CD4-positive, alpha-beta T cell (primary cell): ENCODE measurements around the gene PCID2. TPM values are rescaled to one million over a fixed set of nuclear protein-coding genes. Genes with fewer than 3 reads are reported as not detected.

Experiments used
- ATAC-seq: fragments of 200-7000 bp; cut with Tn5 transposase; one replicate; pipeline ENCODE4 v1.10.0; 2022; ENCODE audit warnings: mild to moderate bottlenecking; ENCODE audit not compliant: poor library complexity
- CTCF ChIA-PET: fragments of 350-600 bp; sonication (Branson Sonifier 250); formaldehyde crosslinking; loops from one replicate; lab custom pipeline; 2021; ENCODE audit warnings: antibody characterized with exemption, inconsistent platforms; lab: Charles Lee
- POLR2A ChIA-PET: fragments of 350-600 bp; sonication (Branson Sonifier 250); formaldehyde crosslinking; loops from one replicate; lab custom pipeline; 2021; ENCODE audit warnings: antibody characterized with exemption, inconsistent platforms; lab: Charles Lee
- DNase-seq, 14 experiments: peaks; one replicate each; pipeline ENCODE4 v3.0.0-alpha.2; 2013 to 2020; ENCODE audit warnings: mixed read lengths in 2 of 14
- H3K27ac ChIP-seq, 2 donors: one replicate each; pipeline versions ENCODE4 v1.5.1 to v1.7.0; 2013; ENCODE audit warnings: low read length in 2 of 2, low read depth in 1 of 2, mild to moderate bottlenecking in 1 of 2
- H3K27me3 ChIP-seq, 2 experiments: 1 replicate in 1 of 2; 2 replicates in 1 of 2; pipeline versions ENCODE4 v1.6.1 to v1.7.0; 2013; ENCODE audit warnings: low read length in 2 of 2, control low read depth in 1 of 2, mild to moderate bottlenecking in 1 of 2, moderate library complexity in 1 of 2; ENCODE audit not compliant: insufficient read depth in 2 of 2, control insufficient read depth in 1 of 2
- H3K36me3 ChIP-seq: one replicate; pipeline ENCODE4 v1.6.1; 2013; ENCODE audit warnings: low read length, control low read depth; ENCODE audit not compliant: insufficient read depth
- H3K4me1 ChIP-seq: one replicate; pipeline ENCODE4 v1.6.1; 2013; ENCODE audit warnings: low read length, control low read depth; ENCODE audit not compliant: insufficient read depth
- H3K4me3 ChIP-seq: one replicate; pipeline ENCODE4 v1.5.1; 2013; ENCODE audit warnings: mild to moderate bottlenecking, low read length, moderate library complexity
- H3K9me3 ChIP-seq, 2 experiments: 1 replicate in 1 of 2; 2 replicates in 1 of 2; pipeline versions ENCODE4 v1.6.1 to v1.7.0; 2013; ENCODE audit warnings: low read length in 2 of 2, mild to moderate bottlenecking in 2 of 2, control low read depth in 1 of 2, moderate library complexity in 1 of 2; ENCODE audit not compliant: control insufficient read depth in 1 of 2, insufficient read depth in 1 of 2
- H3K27ac Mint-ChIP-seq: one replicate; pipeline ENCODE4 v1.8.0; 2020; ENCODE audit warnings: mixed read lengths
- H3K27me3 Mint-ChIP-seq: one replicate; pipeline ENCODE4 v1.8.0; 2021; ENCODE audit warnings: mixed read lengths
- H3K36me3 Mint-ChIP-seq: one replicate; pipeline ENCODE4 v1.8.0; 2021; ENCODE audit warnings: low read depth, mixed read lengths
- H3K4me1 Mint-ChIP-seq: one replicate; pipeline ENCODE4 v1.8.0; 2021; ENCODE audit warnings: low read depth, mixed read lengths
- H3K4me3 Mint-ChIP-seq: one replicate; pipeline ENCODE4 v1.8.0; 2020; ENCODE audit warnings: mild to moderate bottlenecking, mixed read lengths
- H3K9me3 Mint-ChIP-seq: one replicate; pipeline ENCODE4 v1.8.0; 2020; ENCODE audit warnings: mixed read lengths
- CTCF ChIP-seq: fragments of 200-600 bp; IDR thresholded peaks from one replicate; pipeline ENCODE4 v1.8.0; 2022; ENCODE audit warnings: antibody characterized with exemption, mild to moderate bottlenecking
- intact Hi-C, 2 experiments: fragments of 100-400 bp; cut with DNase I in 1 of 2; cut with micrococcal nuclease in 1 of 2; formaldehyde crosslinking; loops; one replicate each; pipeline versions ENCODE4 v1.15.1 to v1.9.0; 2023 to 2025; cut with DNase I, micrococcal nuclease
- total RNA-seq, 174 experiments: library from RNA in 2 of 174; stranded (reverse) in 2 of 174; gene quantifications; one replicate each; pipeline ENCODE4 v1.2.3 and lab custom pipeline; 2021 to 2026

PCID2 gene
- total RNA-seq, 2 experiments from 2014 or later = 33.6 to 33.7 TPM

GRCh38 chr13:113168211-113168610, 40.3 kb downstream of the PCID2 start:
- intact Hi-C loops = no loop called here
- H3K27me3 ChIP-seq = no peaks in the 10 kb centered on the region
- H3K4me1 ChIP-seq = peaks cover 22% of the 10 kb centered on the region
- peaks cover 22% of the 10 kb centered on the region for H3K4me1 Mint-ChIP-seq
- H3K36me3 Mint-ChIP-seq = peaks cover 34% of the 10 kb centered on the region
- POLR2A ChIA-PET = interaction anchor here (1.2 kb wide), 1 partner anchor 12 kb away, joined by 4 read pairs; no protein-coding TSS in a partner anchor
- CTCF ChIA-PET = no interaction called here
- H3K9me3 ChIP-seq = peaks cover 0 to 7% of the 10 kb centered on the region in 2 experiments
- H3K4me3 ChIP-seq = no peak overlapping the region
- no peak for TF ChIP-seq CTCF
- H3K27ac ChIP-seq = no peak overlapping the region
- no peaks in the 10 kb centered on the region for H3K27me3 Mint-ChIP-seq
- H3K9me3 Mint-ChIP-seq = peaks cover 4% of the 10 kb centered on the region
- peaks cover 27% of the 10 kb centered on the region for H3K36me3 ChIP-seq
- no peak overlapping the region for H3K4me3 Mint-ChIP-seq
- ATAC-seq = no peak
- no peak for DNase-seq
- peak overlapping the region; percentile 20 for H3K27ac Mint-ChIP-seq

- Histone ChIP-seq H3K4me1 (peaks cover 29% of the 10 kb centered on the region), H3K4me3 (no peak overlapping the region), H3K27me3 (no peaks in the 10 kb centered on the region), H3K36me3 (peaks cover 27% of the 10 kb centered on the region), H3K27ac (no peak overlapping the region), H3K9me3 (peaks cover 0 to 10% of the 10 kb centered on the region in 2 experiments)
- ChIA-PET CTCF (no interaction called here), POLR2A (no interaction called here)
- TF ChIP-seq CTCF = no peak
- intact Hi-C loops = no loop called here
- peaks cover 34% of the 10 kb centered on the region for H3K36me3 Mint-ChIP-seq
- no peak for ATAC-seq
- H3K9me3 Mint-ChIP-seq = peaks cover 4% of the 10 kb centered on the region
- no peak overlapping the region for H3K27ac Mint-ChIP-seq
- DNase-seq = no peak
- peaks cover 28% of the 10 kb centered on the region for H3K4me1 Mint-ChIP-seq
- no peaks in the 10 kb centered on the region for H3K27me3 Mint-ChIP-seq
- H3K4me3 Mint-ChIP-seq = no peak overlapping the region
These were observed 40.9 kb downstream of the PCID2 start for GRCh38 chr13:113167575-113167974.

- Histone ChIP-seq H3K4me1 (peaks cover 30% of the 10 kb centered on the region), H3K27ac (no peak overlapping the region), H3K9me3 (peaks cover 0 to 10% of the 10 kb centered on the region in 2 experiments), H3K36me3 (peaks cover 27% of the 10 kb centered on the region), H3K27me3 (no peaks in the 10 kb centered on the region), H3K4me3 (no peak overlapping the region)
- no peak overlapping the region for H3K4me3 Mint-ChIP-seq
- H3K4me1 Mint-ChIP-seq = peaks cover 28% of the 10 kb centered on the region
- intact Hi-C loops = no loop called here
- peaks cover 4% of the 10 kb centered on the region for H3K9me3 Mint-ChIP-seq
- DNase-seq = no peak
- no peaks in the 10 kb centered on the region for H3K27me3 Mint-ChIP-seq
- ChIA-PET CTCF (no interaction called here), POLR2A (no interaction called here)
- peaks cover 29% of the 10 kb centered on the region for H3K36me3 Mint-ChIP-seq
- ATAC-seq = no peak
- H3K27ac Mint-ChIP-seq = no peak overlapping the region
- no peak for TF ChIP-seq CTCF
These were observed 41.3 kb downstream of the PCID2 start for GRCh38 chr13:113167155-113167554.
